Coronary artery (tissue), 2 donors: ENCODE results near the gene CEBPB.
A peak's percentile ranks its signal among the peaks of the same experiment; 100 is the strongest.

ENCODE experiments used
- DNase-seq: peaks from one replicate; pipeline ENCODE4 v3.0.0-alpha.2; 2017; ENCODE audit warnings: low spot score
- H3K27ac ChIP-seq, 2 donors: fragments of 200-600 bp; sonication (generic); one replicate each; pipeline ENCODE4 v1.5.1; 2016 to 2019
- H3K4me3 ChIP-seq: fragments of 200-600 bp; sonication (generic); 2 replicates; pipeline ENCODE4 v1.5.1; 2016; ENCODE audit warnings: mild to moderate bottlenecking, moderate library complexity
- TF ChIP-seq, protein P1 (sequence below): fragments of 200-600 bp; sonication (generic); IDR thresholded peaks from one replicate; pipeline ENCODE4 v1.5.1; 2019; ENCODE audit warnings: antibody characterized with exemption

CEBPB gene

GRCh38 chr20:50194831-50195523 is 4.3 kb downstream of the CEBPB start:
- TF ChIP-seq, protein P1, sequence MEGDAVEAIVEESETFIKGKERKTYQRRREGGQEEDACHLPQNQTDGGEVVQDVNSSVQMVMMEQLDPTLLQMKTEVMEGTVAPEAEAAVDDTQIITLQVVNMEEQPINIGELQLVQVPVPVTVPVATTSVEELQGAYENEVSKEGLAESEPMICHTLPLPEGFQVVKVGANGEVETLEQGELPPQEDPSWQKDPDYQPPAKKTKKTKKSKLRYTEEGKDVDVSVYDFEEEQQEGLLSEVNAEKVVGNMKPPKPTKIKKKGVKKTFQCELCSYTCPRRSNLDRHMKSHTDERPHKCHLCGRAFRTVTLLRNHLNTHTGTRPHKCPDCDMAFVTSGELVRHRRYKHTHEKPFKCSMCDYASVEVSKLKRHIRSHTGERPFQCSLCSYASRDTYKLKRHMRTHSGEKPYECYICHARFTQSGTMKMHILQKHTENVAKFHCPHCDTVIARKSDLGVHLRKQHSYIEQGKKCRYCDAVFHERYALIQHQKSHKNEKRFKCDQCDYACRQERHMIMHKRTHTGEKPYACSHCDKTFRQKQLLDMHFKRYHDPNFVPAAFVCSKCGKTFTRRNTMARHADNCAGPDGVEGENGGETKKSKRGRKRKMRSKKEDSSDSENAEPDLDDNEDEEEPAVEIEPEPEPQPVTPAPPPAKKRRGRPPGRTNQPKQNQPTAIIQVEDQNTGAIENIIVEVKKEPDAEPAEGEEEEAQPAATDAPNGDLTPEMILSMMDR: no peak
- peak overlapping the region; percentile 89 for H3K4me3 ChIP-seq
- peak overlapping the region; percentile 93 to 99 for H3K27ac ChIP-seq
- DNase-seq: no peak

DNA sequence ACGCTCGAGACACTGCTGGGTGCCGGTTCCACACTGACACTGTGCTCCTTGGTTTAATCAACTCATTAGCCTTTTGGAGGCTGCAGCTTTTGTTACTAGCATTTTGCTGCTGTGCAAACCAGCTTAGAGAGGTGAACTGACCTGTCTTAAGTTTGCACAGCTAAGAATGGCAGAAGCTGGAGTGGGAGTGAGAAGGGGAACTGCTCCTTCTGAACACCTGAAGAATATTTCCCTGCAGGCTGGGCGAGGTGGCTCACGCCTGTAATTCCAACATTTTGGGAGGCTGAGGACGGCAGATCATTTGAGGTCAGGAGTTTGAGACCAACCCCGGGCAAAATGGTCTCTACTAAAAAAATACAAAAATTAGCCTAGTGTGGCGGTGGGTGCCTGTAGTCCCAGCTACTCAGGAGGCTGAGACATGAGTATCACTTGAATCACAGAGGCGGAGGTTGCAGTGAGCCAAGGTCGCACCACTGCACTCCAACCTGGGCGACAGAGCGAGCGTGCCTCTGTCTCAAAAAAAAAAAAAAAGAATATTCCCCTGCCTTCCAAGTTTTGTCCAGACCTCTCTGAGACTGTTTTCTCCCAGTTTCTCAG is 5.0 kb downstream of the CEBPB start:
- TF ChIP-seq, protein P1: no peak
- DNase-seq: no peak
- Histone ChIP-seq H3K27ac (peak overlapping the region; percentile 93 to 99), H3K4me3 (peak overlapping the region; percentile 89)

GRCh38 chr20:50196248-50196647 is 5.6 kb downstream of the CEBPB start:
- Histone ChIP-seq H3K27ac (no peak overlapping the region), H3K4me3 (no peak overlapping the region)
- TF ChIP-seq, protein P1: no peak
- no peak for DNase-seq

GRCh38 chr20:50196896-50197295 is 6.3 kb downstream of the CEBPB start:
- no peak for DNase-seq
- H3K27ac ChIP-seq: peak overlapping the region in 1 of 2 donors; percentile 36
- no peak overlapping the region for H3K4me3 ChIP-seq
- TF ChIP-seq, protein P1: no peak

GRCh38 chr20:50197463-50198179 is 7.0 kb downstream of the CEBPB start:
- no peak for DNase-seq
- TF ChIP-seq, protein P1: no peak
- Histone ChIP-seq H3K4me3 (no peak overlapping the region), H3K27ac (peak overlapping the region in 1 of 2 donors; percentile 36)

GRCh38 chr20:50198180-50198666 is 7.6 kb downstream of the CEBPB start:
- no peak overlapping the region for H3K4me3 ChIP-seq
- DNase-seq: no peak
- H3K27ac ChIP-seq: peak overlapping the region; percentile 2 to 30
- TF ChIP-seq, protein P1: no peak
